GM04504 (cell line): ENCODE data around the gene PAPPA2.
"Not testable (repeated sequence)": the region's sequence is repeated elsewhere in the genome, so short reads cannot be mapped to it uniquely, and the experiment has no call there.

ENCODE experiments used
- DNase-seq: peaks from one replicate; pipeline ENCODE4 v3.0.0-alpha.2; 2012; ENCODE audit warnings: low read depth

The PAPPA2 gene

DNA sequence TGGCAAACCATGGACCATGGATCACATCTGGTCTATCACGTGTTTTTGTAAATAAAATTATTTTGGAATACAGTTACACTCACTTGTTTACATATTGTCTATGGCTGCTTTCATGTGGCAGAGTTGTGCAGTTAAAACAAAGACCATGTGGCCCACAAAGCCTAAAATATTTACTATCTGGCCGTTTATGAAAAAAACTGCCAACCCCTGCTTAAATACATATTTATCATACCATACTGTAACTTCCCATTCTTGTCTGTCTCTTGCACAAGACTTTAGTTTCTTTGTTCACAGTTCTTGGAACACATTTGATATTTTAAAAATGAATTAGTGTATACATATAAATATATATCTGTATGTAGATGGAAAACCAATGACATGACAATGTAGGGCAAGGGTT is 141.5 kb downstream of the PAPPA2 start:
- no peak for DNase-seq

GRCh38 chr1:176605176-176605575 is 142.2 kb downstream of the PAPPA2 start:
- DNase-seq = no peak

DNA sequence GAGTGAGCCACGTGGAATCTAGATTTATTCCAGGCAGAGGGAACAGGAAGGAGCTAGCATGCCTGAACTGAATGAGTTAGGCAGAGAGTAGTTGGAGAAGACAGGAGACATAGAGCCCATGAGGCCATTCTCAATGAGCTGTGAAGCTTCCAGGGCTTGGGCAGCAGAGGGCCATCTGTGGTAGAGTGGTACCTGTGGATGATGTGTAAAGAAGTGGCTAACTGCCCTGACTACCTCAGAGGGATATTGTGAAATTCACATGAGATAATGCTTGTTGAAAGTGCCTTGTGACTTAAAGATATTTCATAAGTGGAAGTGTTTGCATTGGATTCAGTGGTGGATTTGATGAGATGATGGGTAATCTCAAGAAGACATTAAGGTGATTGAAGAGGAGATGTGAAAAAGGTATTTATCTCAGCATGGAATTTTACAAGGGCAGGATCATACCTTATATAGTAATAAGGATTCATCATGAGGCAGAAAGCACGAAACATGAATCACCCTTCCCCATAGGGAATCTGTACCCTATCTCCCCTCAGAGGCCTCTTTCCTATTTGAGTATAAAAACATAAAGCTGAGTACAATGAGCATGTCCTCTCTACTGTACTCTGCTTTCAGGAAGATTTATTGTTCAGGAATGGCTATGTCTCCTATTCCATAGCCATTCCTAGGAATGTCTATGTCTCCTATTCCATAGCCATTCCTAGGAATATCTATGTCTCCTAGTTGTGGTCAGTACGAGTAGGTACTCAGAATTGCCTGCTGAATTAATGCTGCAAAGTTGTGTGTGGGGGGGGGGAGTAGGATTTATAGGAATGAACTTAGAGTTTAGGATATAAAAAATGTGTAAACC is 146.8 kb downstream of the PAPPA2 start:
- DNase-seq = no peak

DNA sequence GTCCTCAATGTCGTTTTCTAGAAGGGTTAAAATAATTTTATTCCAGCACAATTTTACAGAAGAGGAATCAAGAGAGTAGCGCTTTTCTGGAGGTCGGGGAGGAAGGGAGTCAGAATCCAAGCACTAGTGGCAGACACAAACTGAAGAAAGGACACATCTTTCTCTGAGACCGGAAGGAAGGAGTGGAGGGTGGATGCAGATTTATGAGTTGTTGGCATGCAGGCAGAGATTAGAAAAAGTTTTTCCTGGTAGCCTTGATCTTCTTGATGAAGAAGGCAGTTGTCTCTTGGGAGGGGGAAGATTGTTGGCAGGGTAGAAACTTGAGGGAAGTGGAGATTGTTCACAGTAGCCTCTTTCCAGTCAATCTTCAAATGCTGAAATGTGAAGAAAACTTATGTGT is 149.8 kb downstream of the PAPPA2 start:
- no peak for DNase-seq

GRCh38 chr1:176617881-176618280 is 154.9 kb downstream of the PAPPA2 start:
- DNase-seq = no peak

GRCh38 chr1:176619261-176619660 is 156.3 kb downstream of the PAPPA2 start:
- no peak for DNase-seq

GRCh38 chr1:176625365-176625764 is 162.4 kb downstream of the PAPPA2 start:
- DNase-seq = no peak

- no peak for DNase-seq
These were observed 163.6 kb downstream of the PAPPA2 start for GRCh38 chr1:176626572-176627061.

DNA sequence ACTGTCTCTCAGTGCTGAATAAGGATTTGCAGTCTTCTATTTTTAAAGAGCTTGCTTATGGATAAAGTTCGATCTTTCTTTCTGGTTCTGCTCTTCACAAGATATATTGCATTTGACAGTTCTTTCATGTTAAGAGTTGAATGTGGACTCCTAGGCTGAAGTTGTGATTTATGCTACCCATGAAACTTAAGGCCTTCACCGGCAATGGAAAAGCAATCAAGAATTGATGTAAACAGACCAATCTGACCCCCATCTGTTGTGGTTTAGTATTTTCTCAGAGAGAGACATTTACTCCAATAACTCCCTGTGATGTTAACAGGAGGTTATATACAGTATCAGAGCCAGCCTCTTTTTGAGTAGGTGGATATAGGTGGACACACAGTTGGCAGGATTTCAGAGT is 165.8 kb downstream of the PAPPA2 start:
- DNase-seq = no peak

GRCh38 chr1:176634733-176635132 is 171.8 kb downstream of the PAPPA2 start:
- not testable (repeated sequence) for DNase-seq

DNA sequence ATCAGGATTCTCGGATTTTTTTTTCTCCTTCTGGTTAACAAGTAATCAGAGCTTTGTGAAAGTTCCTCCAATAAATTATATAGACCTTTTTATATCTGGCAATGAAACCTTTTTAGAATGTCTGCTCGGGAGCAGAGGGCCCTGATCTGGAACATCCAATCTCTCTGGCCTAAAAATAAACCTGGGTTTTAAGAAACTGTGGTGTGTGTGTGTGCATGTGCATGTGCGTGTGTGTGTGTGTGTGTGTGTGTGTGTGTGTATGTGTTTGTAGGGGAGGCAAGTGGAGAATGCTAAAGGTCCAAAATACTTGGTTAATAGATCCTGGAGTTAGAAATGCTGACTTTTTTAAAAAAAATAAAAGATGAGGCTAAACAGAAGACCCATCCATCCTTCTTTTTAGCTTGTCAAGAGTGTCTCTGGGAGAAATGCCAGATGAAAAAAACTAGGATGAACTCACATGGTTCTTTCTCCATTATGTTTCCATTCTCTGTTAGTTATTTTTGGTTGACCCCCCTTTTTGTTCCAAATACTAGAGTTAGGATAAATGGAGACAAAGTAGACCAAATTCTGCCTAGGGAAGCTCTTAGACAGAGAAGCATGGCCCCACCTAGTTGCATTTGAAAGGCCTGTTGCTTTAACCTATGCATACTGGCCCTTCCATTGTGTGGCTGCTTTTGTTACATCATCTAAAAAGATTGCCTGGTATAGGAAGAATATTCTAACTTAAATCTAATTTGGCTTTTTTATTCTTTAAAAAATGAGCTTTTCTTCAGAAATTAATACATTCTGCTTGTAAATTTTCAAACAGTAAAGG is 175.9 kb downstream of the PAPPA2 start:
- DNase-seq = no peak

GRCh38 chr1:176643536-176643935 is 180.6 kb downstream of the PAPPA2 start:
- DNase-seq = no peak

- no peak for DNase-seq
These were observed 185.6 kb downstream of the PAPPA2 start for GRCh38 chr1:176648556-176648955.

- peak; percentile 76 for DNase-seq
These were observed 193.5 kb downstream of the PAPPA2 start for GRCh38 chr1:176656257-176656995.

- DNase-seq = no peak
These were observed 206.8 kb downstream of the PAPPA2 start for GRCh38 chr1:176669782-176670181.

- no peak for DNase-seq
These were observed 207.9 kb downstream of the PAPPA2 start for GRCh38 chr1:176670853-176671252.

DNA sequence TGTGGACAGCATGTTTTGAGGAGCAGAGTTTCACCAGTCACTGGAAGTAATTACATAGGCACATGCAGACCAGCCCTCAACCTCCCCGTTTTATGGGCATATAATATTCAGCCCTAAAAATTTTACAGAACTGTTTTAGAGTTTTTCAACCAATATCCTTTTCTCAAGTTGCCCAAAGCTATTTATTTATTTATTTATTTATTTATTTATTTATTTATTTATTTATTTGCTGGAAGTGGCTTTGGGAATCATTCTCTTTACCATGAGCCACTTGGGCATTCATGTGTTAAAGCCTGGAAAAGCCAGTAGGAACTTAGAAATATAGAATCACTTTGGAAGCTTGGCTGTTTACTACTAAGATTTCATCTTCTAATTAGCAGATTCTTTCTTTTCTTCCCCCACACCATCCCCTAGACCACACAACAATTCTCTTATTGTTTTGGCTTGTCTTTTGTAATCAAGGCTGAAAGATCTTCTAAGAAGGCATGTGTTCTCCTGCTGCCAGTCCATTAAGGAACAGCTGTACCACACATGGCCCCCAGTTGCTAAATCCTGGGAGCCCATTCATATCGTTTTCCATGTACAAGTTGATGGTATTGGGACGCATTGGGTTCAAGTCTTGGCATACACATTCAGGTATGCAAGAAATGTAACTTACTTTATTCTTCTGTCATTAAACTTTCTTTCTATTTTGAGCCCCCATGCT is 220.0 kb downstream of the PAPPA2 start:
- DNase-seq = no peak

DNA sequence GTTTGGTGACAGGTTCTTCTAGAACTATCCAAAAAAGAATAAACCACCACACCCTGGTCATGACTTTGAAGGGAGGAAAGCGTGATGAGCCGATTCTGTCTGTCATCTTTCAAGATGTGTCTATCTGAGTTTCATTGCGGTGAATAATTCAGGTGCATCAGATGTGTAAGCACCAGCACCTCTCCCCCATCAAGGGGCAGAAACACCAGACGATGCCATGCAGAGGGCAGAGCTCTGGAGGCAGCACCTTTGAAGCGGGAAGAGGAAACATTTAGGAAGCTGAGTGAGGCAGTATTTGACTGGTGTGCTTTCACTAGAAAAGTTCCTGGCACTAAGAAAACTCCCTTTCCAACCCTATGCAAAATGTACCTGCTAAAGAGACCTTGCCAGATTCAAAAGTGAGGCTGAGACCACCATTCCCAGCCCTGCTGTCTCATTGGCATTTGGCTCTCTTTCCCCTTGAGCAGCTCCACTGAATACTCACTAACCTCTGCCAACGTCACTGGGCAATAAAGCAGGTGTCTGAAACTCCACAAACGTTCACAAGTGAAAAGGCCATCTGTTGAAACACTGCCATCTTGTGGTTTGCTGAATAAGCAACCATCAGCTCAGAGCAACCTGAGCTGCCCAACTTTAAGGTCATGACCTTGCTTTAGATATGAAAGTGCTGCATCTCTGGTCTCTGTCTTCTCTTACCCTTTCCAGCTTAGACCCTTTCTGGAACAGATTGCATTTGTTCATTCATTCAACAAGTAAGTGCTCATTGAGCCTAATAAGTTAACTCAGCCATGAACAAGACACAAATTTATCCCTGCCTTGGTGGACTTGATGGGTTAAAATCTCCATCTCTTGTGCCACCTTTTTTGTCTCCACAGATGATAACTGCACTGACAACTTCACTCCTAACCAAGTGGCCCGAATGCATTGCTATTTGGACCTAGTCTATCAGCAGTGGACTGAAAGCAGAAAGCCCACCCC is 228.6 kb downstream of the PAPPA2 start:
- peak; percentile 17 for DNase-seq

- DNase-seq = no peak
These were observed 229.5 kb downstream of the PAPPA2 start for GRCh38 chr1:176692431-176692830.

DNA sequence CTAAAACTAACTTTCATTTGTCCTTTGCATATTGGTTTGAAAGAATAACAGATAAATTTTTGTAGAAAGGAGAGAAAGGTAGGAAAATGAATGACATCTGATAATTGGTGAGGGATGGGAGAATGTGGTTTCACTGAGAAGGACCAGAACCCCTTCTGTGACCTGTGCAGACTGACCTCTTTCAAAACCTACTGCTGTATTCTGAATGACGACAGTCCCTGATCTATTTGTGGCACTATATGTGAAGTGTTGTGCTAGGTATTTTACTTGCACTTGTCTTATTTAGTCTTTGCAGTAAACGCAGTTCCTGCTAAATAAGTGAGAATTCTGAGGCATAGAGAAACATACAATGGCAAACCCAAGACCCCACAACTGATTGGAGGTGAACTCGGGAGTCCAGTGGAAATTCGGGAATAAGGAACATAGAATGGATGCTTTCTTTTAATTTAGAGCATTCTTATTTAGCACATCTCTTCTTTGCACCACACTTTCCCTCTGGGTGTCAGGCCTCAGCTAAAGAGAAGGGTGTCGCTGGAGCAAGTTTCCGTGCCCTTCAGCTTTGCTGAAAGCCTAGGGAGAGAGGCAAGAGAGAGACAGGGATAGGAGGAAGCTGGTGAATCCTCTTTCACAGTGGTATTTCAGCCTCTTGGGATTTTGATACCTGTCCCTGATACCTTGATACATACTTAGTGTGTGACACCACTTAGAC is 230.2 kb downstream of the PAPPA2 start:
- DNase-seq = no peak
